Measurements from ENCODE around the gene TAPBPL. TPM values are rescaled to one million over a fixed set of nuclear protein-coding genes. Genes with fewer than 3 reads are reported as not detected.
"Not testable (repeated sequence)": the region's sequence is repeated elsewhere in the genome, so short reads cannot be mapped to it uniquely, and the experiment has no call there.

The TAPBPL gene
- polyA plus RNA-seq, 1 donor (not counting 4 experiments of a cell fraction or from before 2014, with no cell fraction given): 4.8 TPM

- peaks cover 22% of the 10 kb centered on the region for H3K4me1 ChIP-seq (ENCODE audit: control insufficient read depth, extremely low read depth, insufficient read depth, low read length)
- H3K27me3 ChIP-seq (ENCODE audit: control insufficient read depth, extremely low read depth, insufficient read depth, low read length); H3K9ac ChIP-seq (ENCODE audit: control insufficient read depth, extremely low read depth, insufficient read depth, low read length); H3K9me1 ChIP-seq (ENCODE audit: control insufficient read depth, extremely low read depth, insufficient read depth, low read length); H3K4me3 ChIP-seq (ENCODE audit: control insufficient read depth in 2 of 3, extremely low read depth in 1 of 3, insufficient read depth in 2 of 3, low read depth in 1 of 3, low read length in 3 of 3); H4K20me1 ChIP-seq (ENCODE audit: control insufficient read depth, extremely low read depth, insufficient read depth, low read length); H3K4me2 ChIP-seq (ENCODE audit: control insufficient read depth, extremely low read depth, insufficient read depth, low read depth, low read length); H3K9me3 ChIP-seq (ENCODE audit: control insufficient read depth, low read depth, low read length); H3K36me3 ChIP-seq (ENCODE audit: control insufficient read depth in 2 of 2, extremely low read depth in 1 of 2, insufficient read depth in 2 of 2, low read length in 2 of 2); H3K27ac ChIP-seq (ENCODE audit: control insufficient read depth, insufficient read depth, low read length); DNase-seq (ENCODE audit: low read depth, low spot score); H3K79me2 ChIP-seq (ENCODE audit: control insufficient read depth, insufficient read depth, low read length); dilution Hi-C loops (cut with MboI; ENCODE audit: extremely low pct_ligation_motif_present, low sequenced_read_pairs); FAIRE-seq; H2AFZ ChIP-seq (ENCODE audit: control insufficient read depth, low read length): not testable (repeated sequence)
Measured at GRCh38 chr12:6467571-6468282, 15.9 kb downstream of the TAPBPL start.

GRCh38 chr12:6468283-6468575 is 16.4 kb downstream of the TAPBPL start:
- FAIRE-seq: no peak
- DNase-seq (ENCODE audit: low read depth, low spot score): no peak

More at GRCh38 chr12:6468283-6468575, 16.4 kb downstream of the TAPBPL start:
- H3K79me2 ChIP-seq (ENCODE audit: control insufficient read depth, insufficient read depth, low read length): peaks cover 3% of the 10 kb centered on the region
- TF ChIP-seq EZH2 (IDR thresholded peaks at IDR 0.05; ENCODE audit: low read length): no peak
- TF ChIP-seq CTCF (optimal IDR thresholded peaks at IDR 0.05 in 1 of 3, IDR thresholded peaks at IDR 0.05 in 1 of 3, conservative IDR thresholded peaks at IDR 0.05 in 1 of 3; ENCODE audit: extremely low read depth in 1 of 3, insufficient read depth in 2 of 3, low read length in 3 of 3): no peak
- no peaks in the 10 kb centered on the region for H3K9me1 ChIP-seq (ENCODE audit: control insufficient read depth, extremely low read depth, insufficient read depth, low read length)
- H3K27me3 ChIP-seq (ENCODE audit: control insufficient read depth, extremely low read depth, insufficient read depth, low read length): no peaks in the 10 kb centered on the region
- no peak overlapping the region for H3K4me3 ChIP-seq (ENCODE audit: control insufficient read depth in 2 of 3, extremely low read depth in 1 of 3, insufficient read depth in 2 of 3, low read depth in 1 of 3, low read length in 3 of 3)
- no peak overlapping the region for H2AFZ ChIP-seq (ENCODE audit: control insufficient read depth, low read length)
- no peaks in the 10 kb centered on the region for H4K20me1 ChIP-seq (ENCODE audit: control insufficient read depth, extremely low read depth, insufficient read depth, low read length)
- H3K27ac ChIP-seq (ENCODE audit: control insufficient read depth, insufficient read depth, low read length): no peak overlapping the region
- no peak overlapping the region for H3K9ac ChIP-seq (ENCODE audit: control insufficient read depth, extremely low read depth, insufficient read depth, low read length)
- peaks cover 6% of the 10 kb centered on the region in 2 experiments for H3K36me3 ChIP-seq (ENCODE audit: control insufficient read depth in 2 of 2, extremely low read depth in 1 of 2, insufficient read depth in 2 of 2, low read length in 2 of 2)
- H3K4me2 ChIP-seq (ENCODE audit: control insufficient read depth, extremely low read depth, insufficient read depth, low read depth, low read length): no peak overlapping the region
- no peaks in the 10 kb centered on the region for H3K9me3 ChIP-seq (ENCODE audit: control insufficient read depth, low read depth, low read length)
- H3K4me1 ChIP-seq (ENCODE audit: control insufficient read depth, extremely low read depth, insufficient read depth, low read length): peaks cover 22% of the 10 kb centered on the region
- dilution Hi-C loops (cut with MboI; ENCODE audit: extremely low pct_ligation_motif_present, low sequenced_read_pairs): no loop called here
